GM23338 (cell line): Measurements from ENCODE around the gene SETX.

Experiments
- CREB1 ChIP-seq: fragments of 250-450 bp; sonication (Bioruptor Pico); IDR thresholded peaks from 2 replicates; pipeline ENCODE4 v1.5.0; 2020; ENCODE audit warnings: low read depth, mild to moderate bottlenecking, moderate library complexity
- EZH2 ChIP-seq: fragments of 200-600 bp; sonication (generic); IDR thresholded peaks from one replicate; pipeline ENCODE4 v1.8.0; 2017; ENCODE audit warnings: antibody characterized with exemption, mild to moderate bottlenecking, low read depth; ENCODE audit not compliant: unreplicated experiment
- EZH2phosphoT487 ChIP-seq: fragments of 200-600 bp; sonication (generic); IDR thresholded peaks from one replicate; pipeline ENCODE4 v1.8.1; 2018; ENCODE audit warnings: antibody characterized with exemption; ENCODE audit not compliant: unreplicated experiment
- JUNB ChIP-seq: IDR thresholded peaks from one replicate; pipeline ENCODE4 v1.6.1; 2016; ENCODE audit warnings: antibody characterized with exemption; ENCODE audit not compliant: unreplicated experiment
- NANOG ChIP-seq: IDR thresholded peaks from 2 replicates; pipeline ENCODE4 v1.6.1; 2016; ENCODE audit warnings: antibody characterized with exemption, borderline replicate concordance
- POLR2AphosphoS5 ChIP-seq: IDR thresholded peaks from 2 replicates; pipeline ENCODE4 v1.6.1; 2016; ENCODE audit warnings: antibody characterized with exemption, low read depth
- TF ChIP-seq, protein P1 (sequence below), 2 experiments: fragments of 200-600 bp in 1 of 2; sonication (generic) in 1 of 2; conservative IDR thresholded peaks; 2 replicates each; pipeline versions ENCODE4 v1.5.1 to v1.6.1; 2016 to 2017; ENCODE audit warnings: antibody characterized with exemption in 2 of 2, low read depth in 2 of 2, mild to moderate bottlenecking in 2 of 2, moderate library complexity in 1 of 2
- TF ChIP-seq, protein P2 (sequence below): IDR thresholded peaks from one replicate; pipeline ENCODE4 v1.6.1; 2018; ENCODE audit warnings: antibody characterized with exemption; ENCODE audit not compliant: unreplicated experiment
- TF ChIP-seq, protein P3 (sequence below): fragments of 250-450 bp; sonication (Bioruptor Pico); IDR thresholded peaks from 2 replicates; pipeline ENCODE4 v1.5.0; 2020; ENCODE audit warnings: mild to moderate bottlenecking, moderate library complexity

DNA sequence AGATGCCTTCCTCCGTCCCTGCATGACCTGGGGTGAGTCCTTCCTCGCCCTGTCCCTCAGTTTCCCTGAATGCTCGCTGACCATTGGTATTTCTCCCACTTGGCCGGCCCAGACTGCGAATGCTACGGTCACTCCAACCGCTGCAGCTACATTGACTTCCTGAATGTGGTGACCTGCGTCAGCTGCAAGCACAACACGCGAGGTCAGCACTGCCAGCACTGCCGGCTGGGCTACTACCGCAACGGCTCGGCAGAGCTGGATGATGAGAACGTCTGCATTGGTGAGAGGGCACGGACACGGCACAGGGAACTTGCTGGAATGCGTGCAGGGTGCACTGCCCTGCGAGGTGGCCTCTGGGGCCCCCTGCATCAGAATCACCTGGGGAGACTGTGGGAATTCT is 115.8 kb downstream of the SETX start:
- TF ChIP-seq, protein P1, sequence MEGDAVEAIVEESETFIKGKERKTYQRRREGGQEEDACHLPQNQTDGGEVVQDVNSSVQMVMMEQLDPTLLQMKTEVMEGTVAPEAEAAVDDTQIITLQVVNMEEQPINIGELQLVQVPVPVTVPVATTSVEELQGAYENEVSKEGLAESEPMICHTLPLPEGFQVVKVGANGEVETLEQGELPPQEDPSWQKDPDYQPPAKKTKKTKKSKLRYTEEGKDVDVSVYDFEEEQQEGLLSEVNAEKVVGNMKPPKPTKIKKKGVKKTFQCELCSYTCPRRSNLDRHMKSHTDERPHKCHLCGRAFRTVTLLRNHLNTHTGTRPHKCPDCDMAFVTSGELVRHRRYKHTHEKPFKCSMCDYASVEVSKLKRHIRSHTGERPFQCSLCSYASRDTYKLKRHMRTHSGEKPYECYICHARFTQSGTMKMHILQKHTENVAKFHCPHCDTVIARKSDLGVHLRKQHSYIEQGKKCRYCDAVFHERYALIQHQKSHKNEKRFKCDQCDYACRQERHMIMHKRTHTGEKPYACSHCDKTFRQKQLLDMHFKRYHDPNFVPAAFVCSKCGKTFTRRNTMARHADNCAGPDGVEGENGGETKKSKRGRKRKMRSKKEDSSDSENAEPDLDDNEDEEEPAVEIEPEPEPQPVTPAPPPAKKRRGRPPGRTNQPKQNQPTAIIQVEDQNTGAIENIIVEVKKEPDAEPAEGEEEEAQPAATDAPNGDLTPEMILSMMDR (conservative IDR thresholded peaks at IDR 0.05; ENCODE audit: low read depth in 2 of 2): no peak
- TF ChIP-seq EZH2 (no peak), JUNB (no peak), EZH2phosphoT487 (no peak), POLR2AphosphoS5 (no peak), NANOG (no peak), CREB1 (CRISPR knock-in tag) (no peak)
- TF ChIP-seq, protein P2, sequence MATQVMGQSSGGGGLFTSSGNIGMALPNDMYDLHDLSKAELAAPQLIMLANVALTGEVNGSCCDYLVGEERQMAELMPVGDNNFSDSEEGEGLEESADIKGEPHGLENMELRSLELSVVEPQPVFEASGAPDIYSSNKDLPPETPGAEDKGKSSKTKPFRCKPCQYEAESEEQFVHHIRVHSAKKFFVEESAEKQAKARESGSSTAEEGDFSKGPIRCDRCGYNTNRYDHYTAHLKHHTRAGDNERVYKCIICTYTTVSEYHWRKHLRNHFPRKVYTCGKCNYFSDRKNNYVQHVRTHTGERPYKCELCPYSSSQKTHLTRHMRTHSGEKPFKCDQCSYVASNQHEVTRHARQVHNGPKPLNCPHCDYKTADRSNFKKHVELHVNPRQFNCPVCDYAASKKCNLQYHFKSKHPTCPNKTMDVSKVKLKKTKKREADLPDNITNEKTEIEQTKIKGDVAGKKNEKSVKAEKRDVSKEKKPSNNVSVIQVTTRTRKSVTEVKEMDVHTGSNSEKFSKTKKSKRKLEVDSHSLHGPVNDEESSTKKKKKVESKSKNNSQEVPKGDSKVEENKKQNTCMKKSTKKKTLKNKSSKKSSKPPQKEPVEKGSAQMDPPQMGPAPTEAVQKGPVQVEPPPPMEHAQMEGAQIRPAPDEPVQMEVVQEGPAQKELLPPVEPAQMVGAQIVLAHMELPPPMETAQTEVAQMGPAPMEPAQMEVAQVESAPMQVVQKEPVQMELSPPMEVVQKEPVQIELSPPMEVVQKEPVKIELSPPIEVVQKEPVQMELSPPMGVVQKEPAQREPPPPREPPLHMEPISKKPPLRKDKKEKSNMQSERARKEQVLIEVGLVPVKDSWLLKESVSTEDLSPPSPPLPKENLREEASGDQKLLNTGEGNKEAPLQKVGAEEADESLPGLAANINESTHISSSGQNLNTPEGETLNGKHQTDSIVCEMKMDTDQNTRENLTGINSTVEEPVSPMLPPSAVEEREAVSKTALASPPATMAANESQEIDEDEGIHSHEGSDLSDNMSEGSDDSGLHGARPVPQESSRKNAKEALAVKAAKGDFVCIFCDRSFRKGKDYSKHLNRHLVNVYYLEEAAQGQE: no peak
- TF ChIP-seq, protein P3, sequence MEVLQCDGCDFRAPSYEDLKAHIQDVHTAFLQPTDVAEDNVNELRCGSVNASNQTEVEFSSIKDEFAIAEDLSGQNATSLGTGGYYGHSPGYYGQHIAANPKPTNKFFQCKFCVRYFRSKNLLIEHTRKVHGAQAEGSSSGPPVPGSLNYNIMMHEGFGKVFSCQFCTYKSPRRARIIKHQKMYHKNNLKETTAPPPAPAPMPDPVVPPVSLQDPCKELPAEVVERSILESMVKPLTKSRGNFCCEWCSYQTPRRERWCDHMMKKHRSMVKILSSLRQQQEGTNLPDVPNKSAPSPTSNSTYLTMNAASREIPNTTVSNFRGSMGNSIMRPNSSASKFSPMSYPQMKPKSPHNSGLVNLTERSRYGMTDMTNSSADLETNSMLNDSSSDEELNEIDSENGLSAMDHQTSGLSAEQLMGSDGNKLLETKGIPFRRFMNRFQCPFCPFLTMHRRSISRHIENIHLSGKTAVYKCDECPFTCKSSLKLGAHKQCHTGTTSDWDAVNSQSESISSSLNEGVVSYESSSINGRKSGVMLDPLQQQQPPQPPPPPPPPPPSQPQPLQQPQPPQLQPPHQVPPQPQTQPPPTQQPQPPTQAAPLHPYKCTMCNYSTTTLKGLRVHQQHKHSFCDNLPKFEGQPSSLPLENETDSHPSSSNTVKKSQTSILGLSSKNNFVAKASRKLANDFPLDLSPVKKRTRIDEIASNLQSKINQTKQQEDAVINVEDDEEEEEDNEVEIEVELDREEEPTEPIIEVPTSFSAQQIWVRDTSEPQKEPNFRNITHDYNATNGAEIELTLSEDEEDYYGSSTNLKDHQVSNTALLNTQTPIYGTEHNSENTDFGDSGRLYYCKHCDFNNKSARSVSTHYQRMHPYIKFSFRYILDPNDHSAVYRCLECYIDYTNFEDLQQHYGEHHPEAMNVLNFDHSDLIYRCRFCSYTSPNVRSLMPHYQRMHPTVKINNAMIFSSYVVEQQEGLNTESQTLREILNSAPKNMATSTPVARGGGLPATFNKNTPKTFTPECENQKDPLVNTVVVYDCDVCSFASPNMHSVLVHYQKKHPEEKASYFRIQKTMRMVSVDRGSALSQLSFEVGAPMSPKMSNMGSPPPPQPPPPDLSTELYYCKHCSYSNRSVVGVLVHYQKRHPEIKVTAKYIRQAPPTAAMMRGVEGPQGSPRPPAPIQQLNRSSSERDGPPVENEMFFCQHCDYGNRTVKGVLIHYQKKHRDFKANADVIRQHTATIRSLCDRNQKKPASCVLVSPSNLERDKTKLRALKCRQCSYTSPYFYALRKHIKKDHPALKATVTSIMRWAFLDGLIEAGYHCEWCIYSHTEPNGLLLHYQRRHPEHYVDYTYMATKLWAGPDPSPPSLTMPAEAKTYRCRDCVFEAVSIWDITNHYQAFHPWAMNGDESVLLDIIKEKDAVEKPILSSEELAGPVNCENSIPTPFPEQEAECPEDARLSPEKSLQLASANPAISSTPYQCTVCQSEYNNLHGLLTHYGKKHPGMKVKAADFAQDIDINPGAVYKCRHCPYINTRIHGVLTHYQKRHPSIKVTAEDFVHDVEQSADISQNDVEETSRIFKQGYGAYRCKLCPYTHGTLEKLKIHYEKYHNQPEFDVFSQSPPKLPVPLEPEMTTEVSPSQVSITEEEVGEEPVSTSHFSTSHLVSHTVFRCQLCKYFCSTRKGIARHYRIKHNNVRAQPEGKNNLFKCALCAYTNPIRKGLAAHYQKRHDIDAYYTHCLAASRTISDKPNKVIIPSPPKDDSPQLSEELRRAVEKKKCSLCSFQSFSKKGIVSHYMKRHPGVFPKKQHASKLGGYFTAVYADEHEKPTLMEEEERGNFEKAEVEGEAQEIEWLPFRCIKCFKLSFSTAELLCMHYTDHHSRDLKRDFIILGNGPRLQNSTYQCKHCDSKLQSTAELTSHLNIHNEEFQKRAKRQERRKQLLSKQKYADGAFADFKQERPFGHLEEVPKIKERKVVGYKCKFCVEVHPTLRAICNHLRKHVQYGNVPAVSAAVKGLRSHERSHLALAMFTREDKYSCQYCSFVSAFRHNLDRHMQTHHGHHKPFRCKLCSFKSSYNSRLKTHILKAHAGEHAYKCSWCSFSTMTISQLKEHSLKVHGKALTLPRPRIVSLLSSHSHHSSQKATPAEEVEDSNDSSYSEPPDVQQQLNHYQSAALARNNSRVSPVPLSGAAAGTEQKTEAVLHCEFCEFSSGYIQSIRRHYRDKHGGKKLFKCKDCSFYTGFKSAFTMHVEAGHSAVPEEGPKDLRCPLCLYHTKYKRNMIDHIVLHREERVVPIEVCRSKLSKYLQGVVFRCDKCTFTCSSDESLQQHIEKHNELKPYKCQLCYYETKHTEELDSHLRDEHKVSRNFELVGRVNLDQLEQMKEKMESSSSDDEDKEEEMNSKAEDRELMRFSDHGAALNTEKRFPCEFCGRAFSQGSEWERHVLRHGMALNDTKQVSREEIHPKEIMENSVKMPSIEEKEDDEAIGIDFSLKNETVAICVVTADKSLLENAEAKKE (CRISPR knock-in tag): no peak
